GM21367 (cell line): ENCODE data around the gene ZNF716.
"Not testable (repeated sequence)": the region's sequence is repeated elsewhere in the genome, so short reads cannot be mapped to it uniquely, and the experiment has no call there.

Experiments used
- ATAC-seq: cut with Tn5 transposase; IDR thresholded peaks from one replicate; pipeline ENCODE4 v1.9.1; 2021; ENCODE audit not compliant: unreplicated experiment

ZNF716 gene

DNA sequence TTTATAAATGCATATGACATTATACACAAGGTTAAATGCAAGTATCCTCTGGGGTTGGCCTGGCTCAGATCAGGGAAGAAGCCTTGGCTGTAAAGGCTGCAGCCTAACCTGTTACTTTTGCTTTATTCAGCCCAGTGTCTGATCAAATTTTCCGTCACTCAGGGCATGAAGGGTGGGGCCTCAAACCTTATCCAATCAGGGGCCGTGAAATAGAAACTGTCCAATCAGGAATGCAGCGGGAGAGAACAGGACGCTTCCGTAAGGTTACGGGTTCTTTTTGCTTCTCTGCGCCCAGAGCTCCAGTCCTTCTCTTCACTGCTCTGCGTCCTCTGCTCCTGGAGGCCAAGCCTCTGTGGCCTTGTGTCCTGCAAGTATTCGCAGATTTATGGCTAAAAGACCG is at the start of gene ZNF716:
Gene ZNF716 (plus strand): TSS at position 274 of the 400 bp plus-strand sequence. CDS start 112 bp downstream, at position 386.
- ATAC-seq, result no peak

GRCh38 chr7:57400531-57401155 is 49.3 kb upstream of the ZNF716 start:
- ATAC-seq, result no peak

GRCh38 chr7:57403051-57403450 is 46.9 kb upstream of the ZNF716 start:
- not testable (repeated sequence) for ATAC-seq

DNA sequence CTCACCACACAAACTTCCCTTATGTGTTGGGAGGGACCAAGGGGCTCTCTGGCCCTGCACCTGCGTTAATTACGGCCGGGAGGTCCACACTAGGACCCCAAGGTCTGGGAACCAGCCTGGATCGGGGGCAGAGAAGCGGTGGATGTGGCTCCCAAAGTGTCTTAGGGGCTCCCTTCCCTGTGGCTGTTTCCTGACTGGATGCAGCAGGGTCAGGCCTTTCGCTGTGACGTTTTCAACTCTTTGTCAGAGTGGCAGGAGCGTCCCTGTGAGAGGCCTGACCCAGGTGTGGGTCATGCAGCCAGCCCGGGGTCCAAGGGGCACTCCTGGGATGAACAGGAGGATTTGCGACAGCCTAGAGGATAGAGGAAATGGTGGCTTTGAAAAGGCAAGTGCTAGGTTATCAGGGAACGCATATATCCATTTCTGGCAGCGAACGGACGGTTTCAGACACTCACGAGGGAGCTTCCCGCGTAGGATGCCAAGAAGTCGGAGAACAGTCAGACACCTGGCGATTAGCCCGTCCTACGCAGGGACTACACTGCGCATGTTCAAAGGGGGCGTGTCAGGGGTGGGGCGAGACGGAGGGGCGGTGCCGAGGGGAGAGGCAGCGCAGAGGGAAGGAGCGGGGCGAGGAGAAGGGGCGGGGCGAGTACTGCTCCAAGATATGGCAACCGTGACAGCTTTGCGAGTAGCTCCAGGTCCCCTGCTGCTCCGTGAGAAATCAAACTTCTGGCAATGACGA is 46.2 kb upstream of the ZNF716 start:
- no peak for ATAC-seq

GRCh38 chr7:57404343-57404966 is 45.5 kb upstream of the ZNF716 start:
- no peak for ATAC-seq

DNA sequence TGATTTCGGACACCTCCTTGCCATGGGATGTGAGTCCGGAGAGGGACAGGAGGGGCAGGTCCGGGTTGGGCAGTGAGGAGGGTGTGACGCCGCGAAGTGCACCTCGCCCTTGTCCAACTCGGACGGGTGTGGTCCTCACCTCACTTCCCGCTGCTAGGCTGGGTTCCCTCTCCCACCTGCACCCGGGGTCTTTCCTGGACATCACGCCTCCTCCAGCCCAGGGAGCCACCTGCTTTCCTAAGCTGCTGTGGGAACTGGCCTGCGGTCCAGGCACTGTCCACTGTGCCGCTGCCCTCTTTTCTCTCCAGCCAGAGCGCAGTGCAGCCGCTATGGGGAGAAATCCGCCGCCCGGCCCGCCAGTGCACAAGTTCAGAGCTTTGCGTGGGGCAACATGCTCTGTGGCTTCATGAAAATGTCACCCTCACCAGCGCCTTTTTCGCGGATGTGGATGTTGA is 45.0 kb upstream of the ZNF716 start:
- ATAC-seq, result no peak

- no peak for ATAC-seq
Observed at GRCh38 chr7:57407125-57407524, 42.9 kb upstream of the ZNF716 start.

- no peak for ATAC-seq
Observed at GRCh38 chr7:57412168-57412567, 37.8 kb upstream of the ZNF716 start.

- ATAC-seq, result no peak
Observed at GRCh38 chr7:57412618-57413017, 37.4 kb upstream of the ZNF716 start.

GRCh38 chr7:57413529-57414398 is 36.2 kb upstream of the ZNF716 start:
- ATAC-seq, result no peak

DNA sequence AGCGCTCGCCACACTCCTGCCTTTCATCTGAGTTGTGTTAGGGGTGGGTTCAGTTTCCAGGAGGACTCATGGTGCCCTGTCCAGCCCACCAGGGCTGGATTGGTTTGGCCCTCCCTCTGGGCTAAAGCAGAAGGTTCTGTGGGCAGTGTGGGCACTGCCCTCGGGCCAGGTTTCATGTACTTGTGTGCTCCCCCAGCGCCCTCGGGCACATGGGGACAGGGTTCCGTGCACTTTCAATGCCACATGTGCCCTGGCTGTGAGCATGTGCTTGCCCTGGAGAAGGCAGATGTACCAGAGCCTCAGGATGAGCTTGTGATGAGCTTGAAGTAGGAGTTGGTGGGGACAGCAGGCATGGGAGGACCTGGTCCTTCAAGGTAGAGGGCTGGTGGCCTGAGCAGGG is 35.6 kb upstream of the ZNF716 start:
- ATAC-seq, result no peak

DNA sequence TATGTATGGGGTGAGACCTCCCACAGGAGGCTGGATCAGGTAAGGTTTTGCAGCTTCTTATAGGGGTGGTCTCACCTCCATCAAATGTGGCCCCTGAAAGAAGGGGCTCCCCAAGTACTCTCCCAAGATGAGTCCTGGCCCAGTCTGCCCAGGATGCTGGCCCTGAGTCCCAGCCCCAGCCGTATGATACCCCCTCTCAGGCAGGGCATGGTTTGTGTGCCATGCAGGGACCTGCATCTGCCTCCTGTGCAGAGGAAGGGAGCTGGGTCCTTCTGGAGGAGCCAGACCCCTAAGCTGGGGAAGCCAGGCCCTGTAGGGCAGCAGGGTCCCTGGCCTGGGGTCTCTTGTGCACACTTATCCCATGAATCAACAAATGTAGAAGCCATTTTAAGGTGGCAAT is 35.1 kb upstream of the ZNF716 start:
- ATAC-seq, result no peak

GRCh38 chr7:57415326-57415725 is 34.7 kb upstream of the ZNF716 start:
- ATAC-seq, result no peak

- no peak for ATAC-seq
Observed at GRCh38 chr7:57415730-57416129, 34.2 kb upstream of the ZNF716 start.

GRCh38 chr7:57416601-57417358 is 33.2 kb upstream of the ZNF716 start:
- ATAC-seq, result no peak

- ATAC-seq, result no peak
Observed at GRCh38 chr7:57417736-57418135, 32.2 kb upstream of the ZNF716 start.

GRCh38 chr7:57423768-57424167 is 26.2 kb upstream of the ZNF716 start:
- no peak for ATAC-seq

GRCh38 chr7:57424515-57425238 is 25.3 kb upstream of the ZNF716 start:
- ATAC-seq, result no peak

DNA sequence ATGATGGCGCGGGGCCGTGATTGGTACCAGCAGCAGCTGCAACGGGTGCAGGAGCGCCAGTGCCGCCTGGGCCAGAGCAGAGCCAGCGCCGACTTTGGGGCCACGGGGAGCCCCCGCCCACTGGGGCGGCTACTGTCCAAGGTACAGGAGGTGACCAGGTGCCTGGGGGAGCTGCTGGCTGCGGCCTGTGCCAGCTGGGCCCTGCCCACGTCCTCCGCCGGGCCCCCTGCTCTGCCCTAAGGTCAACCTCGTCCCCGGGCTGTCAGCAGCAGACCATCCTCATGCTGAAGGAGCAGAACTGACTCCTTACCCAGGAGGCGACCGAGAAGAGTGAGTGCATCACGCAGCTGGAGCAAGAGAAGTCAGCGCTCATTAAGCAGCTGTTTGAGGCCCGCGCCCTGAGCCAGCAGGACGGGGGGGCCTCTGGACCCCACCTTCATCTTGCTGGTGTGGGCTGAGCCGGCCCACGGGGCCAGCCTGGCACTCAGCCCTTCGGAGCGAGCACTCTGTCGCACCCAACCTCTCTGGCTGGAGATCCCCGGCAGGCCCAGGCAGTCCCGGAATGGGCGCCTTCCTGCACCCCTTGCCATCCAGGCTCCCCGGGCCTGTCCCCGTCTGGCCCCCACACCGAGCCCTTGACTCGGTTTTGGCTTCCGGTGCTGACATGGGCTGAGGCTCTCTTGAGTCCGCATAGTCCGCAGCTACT is 24.6 kb upstream of the ZNF716 start:
- no peak for ATAC-seq
